ENCODE measurements around the gene GPD2. TPM values are rescaled to one million over a fixed set of nuclear protein-coding genes. Genes with fewer than 3 reads are reported as not detected.

Gene GPD2
- total and polyA plus RNA-seq, 2 of the 4 experiments (the other 2 are of a cell fraction), result 20.4 to 100 TPM

- peak overlapping the region; percentile 28; the same call in 1 of the 2 replicates for H3K56ac ChIP-seq (ENCODE audit: extremely low read depth, insufficient read depth, low read length)
- H3K27me3 ChIP-seq (ENCODE audit: control insufficient read depth, insufficient read depth, low read length), result no peaks in the 10 kb centered on the region
- H2AK5ac ChIP-seq (ENCODE audit: low read depth, low read length), result no peak overlapping the region
- no peak overlapping the region for H2AFZ ChIP-seq (replicated peaks; ENCODE audit: low read length, poor library complexity)
- H3K9me3 ChIP-seq (ENCODE audit: control insufficient read depth, insufficient read depth, low read length), result no peaks in the 10 kb centered on the region
- H4K20me1 ChIP-seq (ENCODE audit: insufficient read depth, low read length), result no peaks in the 10 kb centered on the region
- H3K23ac ChIP-seq (ENCODE audit: low read depth, low read length), result no peak overlapping the region
- peak overlapping the region; percentile 47; the same call in 1 of the 2 replicates for H3K4me2 ChIP-seq (ENCODE audit: low read depth, low read length)
- no TSS peak for BruUV-seq (replicated peaks)
- H2AK9ac ChIP-seq (replicated peaks; ENCODE audit: low read depth, low read length, poor library complexity), result no peak overlapping the region
- H4K8ac ChIP-seq (ENCODE audit: low read depth in 2 of 2, low read length in 2 of 2), result no peak overlapping the region
- peaks cover 8% of the 10 kb centered on the region for H3K9me1 ChIP-seq (ENCODE audit: insufficient read depth, low read length)
- no peak overlapping the region for H4K5ac ChIP-seq (ENCODE audit: low read depth, low read length)
- in situ Hi-C loops (cut with MboI; ENCODE audit: low sequenced_read_pairs), result no loop called here
- H3K36me3 ChIP-seq (ENCODE audit: control insufficient read depth, insufficient read depth, low read length), result peaks cover 1% of the 10 kb centered on the region; the same call in 1 of the 2 replicates
- no peak overlapping the region for H3K4me3 ChIP-seq (ENCODE audit: insufficient read depth, low read depth, low read length)
- no peak overlapping the region for H2BK15ac ChIP-seq (ENCODE audit: low read depth, low read length)
- no peak for ATAC-seq (ENCODE audit: low read depth)
- H3K18ac ChIP-seq (ENCODE audit: low read depth, low read length), result no peak overlapping the region
- ChIA-PET CTCF (no interaction called here), POLR2A (ENCODE audit: unreplicated experiment) (interaction anchor here (0.6 kb wide), 1 partner anchor 11 kb away, joined by 13 read pairs; no protein-coding TSS in a partner anchor)
- intact Hi-C loops (cut with micrococcal nuclease), result no loop called here
- H3K27ac ChIP-seq (ENCODE audit: insufficient read depth, low read length), result no peak overlapping the region
- DNase-seq, result no peak
- H3K4ac ChIP-seq (ENCODE audit: low read depth, low read length), result no peak overlapping the region
- no peak overlapping the region for H2BK20ac ChIP-seq (ENCODE audit: low read depth, low read length)
- TF ChIP-seq MAZ (IDR thresholded peaks at IDR 0.05; ENCODE audit: borderline replicate concordance, low read depth, low read length) (no peak), POLR2A (IDR thresholded peaks at IDR 0.05; ENCODE audit: low read depth, low read length) (no peak), ELK1 (IDR thresholded peaks at IDR 0.05; ENCODE audit: borderline replicate concordance, low read depth, low read length) (no peak), BHLHE40 (IDR thresholded peaks at IDR 0.05; ENCODE audit: low read depth, low read length) (no peak), CTCF (conservative IDR thresholded peaks at IDR 0.05; ENCODE audit: low read depth, low read length) (no peak), RAD21 (IDR thresholded peaks at IDR 0.05; ENCODE audit: low read length) (no peak)
- no peak overlapping the region for H3K9ac ChIP-seq (ENCODE audit: low read depth, low read length)
- no peak overlapping the region for H2BK5ac ChIP-seq (ENCODE audit: low read depth, low read length, poor library complexity, severe bottlenecking)
- dilution Hi-C loops (cut with HindIII; ENCODE audit: low sequenced_read_pairs, unreplicated experiment), result no loop called here
- peaks cover 5 to 6% of the 10 kb centered on the region in 2 experiments; a peak in 2 of 4 replicates for H3K79me1 ChIP-seq (ENCODE audit: low read depth in 1 of 2, low read length in 2 of 2)
- peaks cover 7% of the 10 kb centered on the region for H3K4me1 ChIP-seq (ENCODE audit: control insufficient read depth, insufficient read depth, low read length)
- peak overlapping the region; percentile 11; the same call in 1 of the 2 replicates for H3K14ac ChIP-seq (replicated peaks; ENCODE audit: low read depth, low read length)
- no peak overlapping the region for H2BK120ac ChIP-seq (ENCODE audit: low read depth, low read length)
- no peak overlapping the region for H4K91ac ChIP-seq (ENCODE audit: insufficient read depth, low read depth, low read length)
Observed at GRCh38 chr2:156541229-156541628, 105.0 kb downstream of the GPD2 start.

Data from IMR-90 (cell line).